Vagina (tissue), 2 donors: ENCODE data around the gene INPP4A.

Source experiments
- CTCF ChIP-seq, 3 experiments: fragments of 450-650 bp in 2 of 3; fragments of 200-600 bp in 1 of 3; sonication (generic) in 1 of 3; IDR thresholded peaks; one replicate each; pipeline ENCODE4 v1.5.1; 2017 to 2019; ENCODE audit warnings: antibody characterized with exemption in 3 of 3, mild to moderate bottlenecking in 2 of 3, moderate library complexity in 2 of 3
- POLR2A ChIP-seq, 2 donors: fragments of 450-650 bp; IDR thresholded peaks; one replicate each; pipeline ENCODE4 v1.6.1; 2017; ENCODE audit warnings: antibody characterized with exemption in 2 of 2, mild to moderate bottlenecking in 2 of 2, moderate library complexity in 2 of 2
- POLR2AphosphoS5 ChIP-seq, 2 donors: sonication (generic); formaldehyde crosslinking; IDR thresholded peaks; one replicate each; pipeline ENCODE4 v1.9.0; 2017; ENCODE audit warnings: antibody characterized with exemption in 2 of 2, mild to moderate bottlenecking in 2 of 2, low read depth in 1 of 2; ENCODE audit not compliant: insufficient read depth in 1 of 2

DNA sequence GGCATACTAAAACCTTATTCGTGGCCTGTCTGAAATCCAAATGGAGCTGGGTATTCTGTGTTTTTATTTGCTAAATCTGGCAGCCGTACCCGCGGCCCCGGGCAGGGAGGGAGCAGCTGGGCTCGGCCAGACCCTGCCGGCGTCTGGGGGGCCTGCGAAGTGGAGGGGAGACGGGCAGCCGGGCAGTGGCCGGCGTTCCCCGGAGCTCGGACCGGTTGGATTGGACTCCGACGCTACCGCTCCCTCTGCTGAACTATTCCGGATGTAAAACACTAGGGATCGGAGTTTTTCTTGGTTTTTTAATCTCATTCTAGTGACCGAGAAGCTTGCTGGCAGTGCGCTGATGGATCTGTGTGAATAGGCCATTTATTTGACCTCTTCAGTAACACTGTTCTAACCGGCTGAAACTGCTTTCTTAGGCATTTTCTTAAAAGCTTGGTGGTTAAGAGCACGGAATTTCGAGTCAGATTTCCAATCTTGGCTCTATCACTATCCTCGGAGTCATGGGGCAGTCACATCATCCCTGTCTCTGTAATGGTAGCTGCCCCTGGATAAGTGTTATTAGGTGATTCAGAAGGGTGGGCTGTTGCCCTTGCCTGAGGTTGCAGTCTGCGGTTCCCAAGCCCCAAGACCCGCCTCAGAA is 164.4 kb downstream of the INPP4A start:
- TF ChIP-seq CTCF (IDR thresholded peaks at IDR 0.05) = no peak
- TF ChIP-seq POLR2AphosphoS5 (IDR thresholded peaks at IDR 0.05; ENCODE audit: insufficient read depth in 1 of 2, low read depth in 1 of 2) = no peak
- TF ChIP-seq POLR2A (IDR thresholded peaks at IDR 0.05) = no peak
